HG02943 (cell line): ENCODE measurements around the gene ACTR3C.
"Not testable (repeated sequence)": the region's sequence is repeated elsewhere in the genome, so short reads cannot be mapped to it uniquely, and the experiment has no call there.

Experiments used
- ATAC-seq: cut with Tn5 transposase; IDR thresholded peaks from one replicate; pipeline ENCODE4 v1.9.1; 2021; ENCODE audit warnings: mild to moderate bottlenecking, low read depth, moderate library complexity; ENCODE audit not compliant: unreplicated experiment

The ACTR3C gene

GRCh38 chr7:150220673-150221181, 102.6 kb downstream of the ACTR3C start:
- not testable (repeated sequence) for ATAC-seq

DNA sequence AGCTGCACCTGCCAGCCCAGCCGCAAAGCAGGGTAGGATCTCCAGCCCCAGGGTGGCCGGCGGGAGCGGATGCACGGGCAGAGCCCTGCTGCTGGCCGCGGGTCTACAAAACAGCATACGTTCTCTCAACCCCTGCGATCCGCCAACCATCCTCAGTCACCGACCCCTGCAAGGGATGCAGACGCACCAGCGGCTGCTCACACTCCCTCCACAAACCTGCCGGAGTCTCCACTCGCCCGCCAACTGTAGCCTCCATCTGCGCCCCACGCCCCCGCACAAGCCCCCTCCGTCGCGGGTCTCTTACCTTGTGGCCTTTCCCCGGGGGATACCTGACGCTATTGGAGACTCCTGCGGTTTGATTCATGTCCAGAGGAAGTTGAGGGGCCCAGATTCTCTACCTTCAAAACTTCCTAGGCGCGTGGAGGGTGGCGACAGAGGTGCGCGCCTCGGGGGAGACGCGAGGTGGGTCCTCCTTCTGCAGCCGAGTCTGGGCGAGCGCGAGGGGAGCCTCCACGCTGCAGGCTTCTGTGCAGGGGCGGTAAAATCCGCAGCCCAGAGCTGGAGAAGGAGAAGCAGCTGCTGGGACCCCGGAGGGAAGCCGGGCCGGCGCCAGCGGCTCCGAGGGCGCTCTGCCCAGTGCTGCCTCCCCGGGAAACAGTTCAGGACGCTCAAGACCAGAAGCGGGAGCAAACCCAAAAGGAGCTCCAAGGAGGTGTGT, 103.2 kb downstream of the ACTR3C start:
- ATAC-seq: not testable (repeated sequence)

GRCh38 chr7:150206848-150207247, 116.5 kb downstream of the ACTR3C start:
- ATAC-seq: not testable (repeated sequence)

DNA sequence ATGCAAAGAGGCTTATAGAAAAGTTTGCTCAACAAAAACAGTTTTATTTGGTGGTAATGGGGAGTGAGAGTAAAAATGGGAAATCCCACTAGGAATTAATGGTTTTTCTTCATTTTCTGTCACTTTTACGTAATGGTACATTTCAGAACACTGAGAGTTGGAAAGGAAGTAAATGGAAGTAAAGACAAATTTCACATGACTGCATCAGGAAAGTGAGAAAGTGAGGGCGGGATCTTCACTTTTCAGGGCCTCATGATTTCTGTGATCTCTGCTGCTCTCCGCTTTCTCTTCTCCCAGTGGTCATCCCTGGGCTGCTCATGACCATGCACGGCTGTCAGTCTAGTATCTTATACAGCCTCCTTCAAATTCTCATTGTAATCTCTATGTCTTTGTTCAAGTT, 117.5 kb downstream of the ACTR3C start:
- ATAC-seq: not testable (repeated sequence)

DNA sequence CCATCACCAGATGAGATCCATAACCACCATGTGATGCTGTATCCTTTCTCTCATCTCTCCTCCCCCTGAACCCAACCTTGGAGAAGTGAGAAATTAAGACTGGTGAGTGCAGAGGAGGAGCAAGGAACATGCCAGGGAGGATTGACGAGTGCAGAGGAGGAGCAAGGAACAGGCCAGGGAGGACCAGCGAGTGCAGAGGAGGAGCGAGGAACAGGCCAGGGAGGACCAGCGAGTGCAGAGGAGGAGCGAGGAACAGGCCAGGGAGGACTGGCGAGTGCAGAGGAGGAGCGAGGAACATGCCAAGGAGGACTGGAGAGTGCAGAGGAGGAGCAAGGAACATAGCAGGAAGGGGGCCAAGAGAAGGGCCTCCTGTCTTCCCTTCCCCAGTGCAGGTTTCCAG, 118.8 kb downstream of the ACTR3C start:
- ATAC-seq: not testable (repeated sequence)

GRCh38 chr7:150202894-150203293, 120.5 kb downstream of the ACTR3C start:
- not testable (repeated sequence) for ATAC-seq
